ENCODE data around the gene FGF21. TPM values are rescaled to one million over a fixed set of nuclear protein-coding genes. Genes with fewer than 3 reads are reported as not detected.

Gene FGF21
- total RNA-seq, 1 donor from 2014 or later: not detected

DNA sequence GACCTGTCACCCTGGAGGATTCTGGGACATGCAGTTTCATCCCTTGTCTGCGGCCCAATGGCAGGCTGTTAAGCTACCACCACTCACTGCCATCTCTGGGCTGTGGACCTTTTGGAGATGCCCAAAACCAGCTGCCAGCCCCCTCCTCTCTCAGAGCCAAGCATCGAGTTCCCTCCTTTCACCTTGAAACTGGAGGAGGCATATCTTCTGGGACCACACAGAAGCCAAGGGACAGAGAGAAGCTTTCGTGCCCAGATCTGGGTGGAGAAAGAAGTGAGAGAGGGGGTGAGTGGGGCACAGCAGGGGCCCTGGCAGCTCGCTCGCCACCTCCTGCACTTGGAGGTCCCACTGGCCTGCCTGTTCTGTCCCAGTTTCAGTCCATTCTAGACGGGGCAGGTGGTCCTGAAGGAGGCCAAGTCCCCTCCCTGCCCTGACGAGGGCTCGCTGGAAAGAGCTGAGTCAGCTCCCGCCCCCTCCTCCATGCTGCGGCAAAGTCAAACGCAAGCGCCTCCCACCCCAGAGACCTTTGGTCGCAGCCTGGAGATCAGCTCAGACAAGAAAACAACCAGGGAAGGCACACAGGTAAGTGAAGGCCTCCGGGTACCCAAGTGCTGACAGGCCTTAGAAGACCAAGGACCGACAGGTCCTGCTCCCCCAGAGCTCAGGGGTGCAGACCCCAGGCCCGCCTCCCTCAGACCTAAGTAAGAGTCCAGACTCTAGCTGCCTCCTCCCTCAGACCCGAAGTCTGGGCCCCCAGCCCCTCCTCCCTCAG is 51.7 kb downstream of the FGF21 start:
- TF ChIP-seq, protein P1, sequence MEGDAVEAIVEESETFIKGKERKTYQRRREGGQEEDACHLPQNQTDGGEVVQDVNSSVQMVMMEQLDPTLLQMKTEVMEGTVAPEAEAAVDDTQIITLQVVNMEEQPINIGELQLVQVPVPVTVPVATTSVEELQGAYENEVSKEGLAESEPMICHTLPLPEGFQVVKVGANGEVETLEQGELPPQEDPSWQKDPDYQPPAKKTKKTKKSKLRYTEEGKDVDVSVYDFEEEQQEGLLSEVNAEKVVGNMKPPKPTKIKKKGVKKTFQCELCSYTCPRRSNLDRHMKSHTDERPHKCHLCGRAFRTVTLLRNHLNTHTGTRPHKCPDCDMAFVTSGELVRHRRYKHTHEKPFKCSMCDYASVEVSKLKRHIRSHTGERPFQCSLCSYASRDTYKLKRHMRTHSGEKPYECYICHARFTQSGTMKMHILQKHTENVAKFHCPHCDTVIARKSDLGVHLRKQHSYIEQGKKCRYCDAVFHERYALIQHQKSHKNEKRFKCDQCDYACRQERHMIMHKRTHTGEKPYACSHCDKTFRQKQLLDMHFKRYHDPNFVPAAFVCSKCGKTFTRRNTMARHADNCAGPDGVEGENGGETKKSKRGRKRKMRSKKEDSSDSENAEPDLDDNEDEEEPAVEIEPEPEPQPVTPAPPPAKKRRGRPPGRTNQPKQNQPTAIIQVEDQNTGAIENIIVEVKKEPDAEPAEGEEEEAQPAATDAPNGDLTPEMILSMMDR (conservative IDR thresholded peaks at IDR 0.05): no peak
- Mint-ChIP-seq H3K36me3 (ENCODE audit: low read depth) (no peaks in the 10 kb centered on the region), H3K27ac (ENCODE audit: unreplicated experiment) (peak overlapping the region; percentile 90), H3K4me1 (peaks cover 47% of the 10 kb centered on the region), H3K27me3 (ENCODE audit: low read depth) (no peaks in the 10 kb centered on the region), H3K9me3 (no peaks in the 10 kb centered on the region), H3K4me3 (peak overlapping the region; percentile 89)
- no peak for DNase-seq (ENCODE audit: low read depth, low spot score)

- Mint-ChIP-seq H3K27ac (ENCODE audit: unreplicated experiment) (peak overlapping the region; percentile 48), H3K4me3 (peak overlapping the region; percentile 89)
These were observed 52.4 kb downstream of the FGF21 start for GRCh38 chr19:48807590-48808308.

More at GRCh38 chr19:48807590-48808308, 52.4 kb downstream of the FGF21 start:
- Mint-ChIP-seq H3K27me3 (ENCODE audit: low read depth) (no peaks in the 10 kb centered on the region), H3K9me3 (no peaks in the 10 kb centered on the region), H3K4me1 (peaks cover 54% of the 10 kb centered on the region), H3K36me3 (ENCODE audit: low read depth) (no peaks in the 10 kb centered on the region)
- no peak for DNase-seq (ENCODE audit: low read depth, low spot score)
- TF ChIP-seq, protein P1 (conservative IDR thresholded peaks at IDR 0.05): no peak

Other genes with a start within 250 kb of the FGF21 start
- 3.1 and 3.3 TPM in 2 replicates for gene LMTK3, start 243.7 kb upstream of the FGF21 start, total RNA-seq
- gene SULT2B1, start 203.4 kb upstream of the FGF21 start, total RNA-seq: not detected in 2 replicates
- gene SPACA4, start 148.8 kb upstream of the FGF21 start, total RNA-seq: not detected in 2 replicates
- gene FAM83E, start 140.4 kb upstream of the FGF21 start, total RNA-seq: 5.9 and 6.1 TPM in 2 replicates
- 1,772 and 1,774 TPM in 2 replicates for gene RPL18, start 136.3 kb upstream of the FGF21 start, total RNA-seq
- gene SPHK2, start 136.0 kb upstream of the FGF21 start, total RNA-seq: 48.5 and 50.3 TPM in 2 replicates
- 4.9 and 5.2 TPM in 2 replicates for gene DBP, start 118.1 kb upstream of the FGF21 start, total RNA-seq
- 11.4 and 13.0 TPM in 2 replicates for gene CA11, start 109.3 kb upstream of the FGF21 start, total RNA-seq
- 0.50 and 0.75 TPM in 2 replicates for gene NTN5, start 82.5 kb upstream of the FGF21 start, total RNA-seq
- gene FUT2, start 59.6 kb upstream of the FGF21 start, total RNA-seq: not detected in 2 replicates
- gene MAMSTR, start 35.8 kb upstream of the FGF21 start, total RNA-seq: 2.4 and 2.6 TPM in 2 replicates
- 0.59 and 1.0 TPM in 2 replicates for gene RASIP1, start 14.9 kb upstream of the FGF21 start, total RNA-seq
- gene IZUMO1, start 8.6 kb upstream of the FGF21 start, total RNA-seq: 0.23 TPM in 1 of 2 replicates, not detected in the other
- gene FUT1, start 2.9 kb upstream of the FGF21 start, total RNA-seq: 0.51 and 0.59 TPM in 2 replicates
- gene BCAT2, start 55.5 kb downstream of the FGF21 start, total RNA-seq: 40.3 and 40.4 TPM in 2 replicates
- 4.2 and 6.6 TPM in 2 replicates for gene HSD17B14, start 81.0 kb downstream of the FGF21 start, total RNA-seq
- 38.1 and 41.8 TPM in 2 replicates for gene PLEKHA4, start 113.1 kb downstream of the FGF21 start, total RNA-seq
- gene PPP1R15A, start 116.9 kb downstream of the FGF21 start, total RNA-seq: 27.5 and 27.8 TPM in 2 replicates
- not detected in 2 replicates for gene TULP2, start 143.2 kb downstream of the FGF21 start, total RNA-seq
- 102 and 108 TPM in 2 replicates for gene NUCB1, start 144.8 kb downstream of the FGF21 start, total RNA-seq
- gene DHDH, start 178.2 kb downstream of the FGF21 start, total RNA-seq: 0.47 and 0.82 TPM in 2 replicates
- 150 and 171 TPM in 2 replicates for gene BAX, start 199.4 kb downstream of the FGF21 start, total RNA-seq
- gene FTL, start 209.8 kb downstream of the FGF21 start, total RNA-seq: 908 and 1,003 TPM in 2 replicates
- 53.2 and 56.2 TPM in 2 replicates for gene GYS1, start 237.8 kb downstream of the FGF21 start, total RNA-seq
- gene RUVBL2, start 238.4 kb downstream of the FGF21 start, total RNA-seq: 118 and 125 TPM in 2 replicates

All from neural crest cell (in vitro differentiated cells).